GM12892 (cell line): ENCODE measurements around the gene KRTAP3-1.

Source experiments
- DNase-seq: peaks from one replicate; pipeline ENCODE4 v3.0.0; 2011; ENCODE audit not compliant: insufficient read length
- FAIRE-seq: peaks from 2 replicates; lab custom pipeline; 2011; peaks lifted over from hg19 to GRCh38; lab: Jason Lieb, UNC
- POLR2A ChIP-seq: IDR thresholded peaks from 2 replicates; pipeline ENCODE4 v1.6.1; 2011; ENCODE audit warnings: low read depth, low read length, control low read depth
- POLR2AphosphoS5 ChIP-seq: IDR thresholded peaks from 2 replicates; pipeline ENCODE4 v1.6.1; 2011; ENCODE audit warnings: low read depth, low read length, control low read depth
- TAF1 ChIP-seq: IDR thresholded peaks from 2 replicates; pipeline ENCODE4 v1.6.1; 2011; ENCODE audit warnings: low read depth, mild to moderate bottlenecking, control low read depth, low read length, borderline replicate concordance

KRTAP3-1 gene

DNA sequence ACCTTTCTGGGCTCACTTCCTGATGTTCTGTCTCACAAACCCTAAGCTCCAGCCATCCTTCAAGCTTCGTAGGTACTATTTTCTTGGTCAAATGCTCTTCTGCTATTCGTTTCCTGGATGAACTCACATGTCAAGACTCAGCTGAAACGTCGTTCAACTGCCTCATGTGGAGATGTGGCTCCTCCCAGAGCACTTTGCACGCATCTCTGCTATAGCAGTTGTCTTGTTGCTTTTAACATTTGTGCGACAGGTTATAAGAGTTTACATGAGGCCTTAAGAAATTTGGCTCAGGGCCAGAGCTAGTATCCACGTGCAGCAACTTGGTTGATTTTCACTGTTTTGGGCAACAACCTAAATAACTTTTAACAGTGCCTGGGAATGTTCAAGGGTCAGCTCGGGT lies 22.0 kb downstream of the KRTAP3-1 start:
- FAIRE-seq (no peak), DNase-seq (no peak)
- no peak for TF ChIP-seq POLR2A
- no peak for TF ChIP-seq TAF1
- no peak for TF ChIP-seq POLR2AphosphoS5

DNA sequence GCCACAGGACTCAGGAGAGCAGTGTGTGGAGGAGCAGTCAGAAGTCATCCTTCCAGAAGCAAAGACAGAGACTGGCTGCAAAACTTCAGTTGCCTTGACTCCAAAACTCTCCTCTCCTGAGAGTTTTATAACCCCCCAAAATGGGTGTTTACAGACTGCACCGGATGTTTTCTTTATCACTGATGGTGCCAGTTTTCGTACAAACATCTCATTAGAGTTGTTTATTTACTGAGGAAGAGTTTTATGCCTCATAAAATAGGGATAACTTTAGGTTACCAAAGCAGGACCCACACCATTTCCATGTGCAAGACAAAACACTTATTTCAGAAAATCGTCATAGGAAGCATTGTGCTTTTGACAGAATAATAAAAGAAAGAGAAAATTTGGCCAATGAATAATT lies 24.7 kb downstream of the KRTAP3-1 start, which contains the start of gene KRT40:
KRT40 (minus strand) TSS at position 101 of the 400 bp plus-strand sequence; CDS start at position 48, 53 bp downstream.
- no peak for FAIRE-seq

DNA sequence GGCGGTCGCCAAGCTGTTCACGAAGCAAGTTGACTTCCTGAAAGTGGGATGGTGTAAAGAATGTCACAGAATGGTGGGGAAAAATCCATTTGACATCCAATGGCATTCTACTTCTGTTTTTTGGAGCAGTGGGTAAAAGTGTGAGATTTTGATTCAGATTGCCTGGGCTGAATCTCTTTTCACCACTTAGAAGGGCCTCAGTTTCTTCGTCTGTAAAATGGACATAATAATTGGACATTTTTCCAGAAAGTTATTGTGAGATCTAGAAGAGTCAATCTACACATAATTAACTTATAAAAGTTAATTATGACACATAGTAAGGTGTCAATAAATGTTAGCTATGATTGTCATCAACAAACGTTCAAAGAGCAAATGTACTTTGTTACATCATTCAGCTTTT lies 27.8 kb downstream of the KRTAP3-1 start:
- TF ChIP-seq TAF1 (no peak), POLR2A (no peak), POLR2AphosphoS5 (no peak)
- DNase-seq = no peak
- no peak for FAIRE-seq

More for the DNA sequence above, 24.7 kb downstream of the KRTAP3-1 start, which contains the start of gene KRT40:
- DNase-seq = no peak
- no peak for TF ChIP-seq POLR2A
- TF ChIP-seq POLR2AphosphoS5 = no peak
- no peak for TF ChIP-seq TAF1

DNA sequence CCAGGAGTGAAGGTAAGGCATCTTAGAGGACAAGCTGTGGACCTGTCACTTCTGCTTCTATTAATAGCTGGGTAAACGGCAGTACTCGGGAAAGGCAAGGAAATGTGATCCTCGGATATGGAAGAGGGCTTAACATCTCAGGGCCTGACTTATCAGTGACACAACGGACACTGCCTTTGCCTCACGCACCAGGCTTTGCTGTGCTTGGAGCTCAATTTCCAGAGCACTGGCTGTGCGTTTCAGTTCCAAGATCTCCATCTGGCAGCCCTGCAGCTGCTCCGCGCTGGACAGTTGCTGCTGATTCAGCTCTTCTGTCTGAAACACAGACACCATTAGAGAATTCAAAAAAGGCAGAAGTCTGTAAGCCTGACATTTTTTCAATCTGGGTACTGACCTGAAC lies 28.3 kb downstream of the KRTAP3-1 start:
- TF ChIP-seq TAF1 (no peak), POLR2A (no peak), POLR2AphosphoS5 (no peak)
- DNase-seq (no peak), FAIRE-seq (no peak)

DNA sequence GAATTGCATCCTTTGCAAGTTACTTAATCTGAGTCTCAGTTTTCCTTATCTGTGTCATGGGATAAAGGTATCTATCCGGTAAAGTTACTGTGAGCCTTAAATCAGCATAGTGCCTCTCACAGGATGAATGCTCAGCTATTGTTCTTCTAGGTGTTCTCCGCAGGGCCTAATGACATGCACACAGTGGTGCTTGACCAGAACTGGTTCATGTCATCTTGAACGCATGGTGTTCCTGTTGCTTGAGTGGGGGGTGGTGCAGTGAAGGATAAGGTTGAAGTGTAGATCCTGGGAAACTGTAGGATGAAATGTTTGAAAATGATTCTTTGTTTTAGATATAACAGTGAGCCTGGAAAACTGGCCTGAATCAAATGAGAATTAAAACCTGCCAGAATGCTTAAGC lies 28.8 kb downstream of the KRTAP3-1 start:
- DNase-seq (no peak), FAIRE-seq (no peak)
- TF ChIP-seq POLR2AphosphoS5 (no peak), POLR2A (no peak), TAF1 (no peak)

DNA sequence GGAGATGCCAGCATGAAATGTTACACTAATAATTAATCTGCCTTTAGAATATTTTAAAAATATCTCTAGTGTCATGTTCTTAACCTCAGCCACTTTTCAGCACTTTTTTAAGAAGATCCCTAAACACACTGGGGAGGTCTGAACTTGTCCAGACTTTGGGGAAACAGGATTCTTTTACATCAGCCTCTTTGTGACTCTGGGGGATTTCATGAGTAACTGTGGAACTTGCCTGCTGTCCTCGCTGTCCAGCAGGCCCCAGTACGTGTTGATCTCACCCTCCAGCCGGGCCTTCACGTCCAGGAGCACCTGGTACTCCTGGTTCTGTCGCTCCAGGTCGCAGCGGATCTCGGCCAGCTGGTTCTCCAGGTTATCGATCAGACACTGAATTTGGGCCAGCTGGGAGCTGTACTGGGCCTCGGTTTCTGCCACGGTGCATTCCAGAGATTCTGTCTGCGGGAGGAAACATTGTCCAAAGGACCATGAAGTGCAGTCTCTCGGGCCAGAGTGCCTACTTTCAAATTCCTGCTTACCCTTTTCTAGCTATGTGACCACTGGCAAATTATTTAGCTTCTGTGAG lies 30.3 kb downstream of the KRTAP3-1 start:
- no peak for TF ChIP-seq POLR2AphosphoS5
- no peak for TF ChIP-seq TAF1
- no peak for FAIRE-seq
- DNase-seq = no peak

DNA sequence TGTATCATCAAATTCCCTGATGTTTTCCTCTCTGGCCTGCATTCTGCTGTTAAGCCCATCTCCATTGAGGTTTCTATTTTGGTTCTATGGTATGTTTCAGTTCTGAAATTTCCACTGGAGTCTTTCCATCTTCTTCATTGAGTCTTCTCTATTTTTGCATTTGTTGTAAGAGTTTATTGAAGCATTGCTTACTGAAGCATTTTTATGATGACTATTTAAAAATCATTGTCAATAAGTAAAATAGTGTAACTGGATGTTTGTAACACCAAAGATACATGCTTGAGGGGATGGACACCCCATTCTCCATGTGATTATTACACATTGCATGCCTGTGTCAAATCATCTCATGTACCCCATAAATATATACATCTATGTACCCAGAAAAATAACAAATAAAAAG lies 33.4 kb downstream of the KRTAP3-1 start:
- no peak for FAIRE-seq
- TF ChIP-seq POLR2A (no peak), TAF1 (no peak), POLR2AphosphoS5 (no peak)

DNA sequence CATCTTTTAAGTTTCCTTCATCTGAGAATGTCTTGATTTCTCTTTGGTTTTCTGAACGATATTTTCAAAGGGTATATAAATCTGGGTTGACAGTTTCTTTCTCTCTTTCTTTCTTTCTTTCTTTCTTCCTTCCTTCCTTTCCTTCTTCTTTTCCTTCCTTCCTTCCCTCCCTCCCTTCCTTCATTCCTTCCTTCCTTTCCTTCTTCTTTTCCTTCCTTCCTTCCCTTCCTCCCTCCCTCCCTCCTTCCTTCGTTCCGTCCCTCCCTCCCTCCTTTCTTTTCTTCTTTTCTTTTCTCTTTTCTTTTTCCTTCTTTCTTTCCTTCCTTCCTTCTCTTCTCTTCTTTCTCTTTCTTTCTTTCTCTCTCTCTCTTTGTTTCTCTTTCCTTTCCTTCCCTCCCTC lies 34.6 kb downstream of the KRTAP3-1 start:
- no peak for DNase-seq
- FAIRE-seq = no peak
- TF ChIP-seq POLR2A (no peak), TAF1 (no peak)

More for the DNA sequence above, 33.4 kb downstream of the KRTAP3-1 start:
- no peak for DNase-seq

DNA sequence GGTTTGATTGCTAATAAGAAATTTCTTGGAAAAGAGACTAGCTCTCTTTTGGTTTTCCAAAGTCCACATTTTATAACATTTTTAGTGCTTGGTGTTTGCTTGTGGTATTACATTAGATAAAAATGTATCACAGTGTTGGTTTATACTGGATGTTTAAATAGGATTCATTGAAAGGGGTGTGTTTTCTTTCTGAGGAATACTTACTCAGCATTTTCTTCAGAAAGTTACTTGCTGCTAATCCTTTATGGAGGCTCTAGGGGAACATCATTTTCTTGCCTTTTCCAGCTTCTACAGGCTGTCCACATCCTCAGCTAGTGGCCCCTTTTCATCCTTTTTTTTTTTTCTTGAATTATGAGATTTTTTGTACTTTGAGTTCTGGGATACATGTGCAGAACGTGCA lies 41.3 kb downstream of the KRTAP3-1 start:
- no peak for FAIRE-seq
- TF ChIP-seq POLR2AphosphoS5 = no peak
- no peak for TF ChIP-seq TAF1
- no peak for TF ChIP-seq POLR2A
- no peak for DNase-seq

DNA sequence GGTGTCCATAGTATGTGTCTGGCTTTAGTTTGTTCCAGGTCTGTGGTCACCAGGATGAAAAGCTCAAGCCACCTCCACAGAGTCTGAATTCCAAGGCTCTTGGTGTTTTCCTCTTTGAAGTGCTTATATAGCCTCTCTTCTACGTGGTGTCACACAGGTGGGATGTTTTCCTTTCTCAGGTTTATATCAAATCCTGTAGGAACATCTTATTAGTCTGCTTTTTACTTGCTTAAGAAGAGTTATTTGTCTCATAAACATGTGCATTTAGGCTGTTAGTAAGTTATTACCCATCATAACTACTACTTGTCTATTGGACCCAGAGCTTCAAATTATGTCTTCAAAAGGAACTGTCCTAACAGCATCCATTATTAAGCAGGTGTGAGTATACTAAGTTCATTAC lies 42.1 kb downstream of the KRTAP3-1 start, which contains the start of gene KRT39:
KRT39 (minus strand) TSS at position 101 of the 400 bp plus-strand sequence; CDS start at position 9, 92 bp downstream.
- no peak for FAIRE-seq
- DNase-seq = no peak
- TF ChIP-seq POLR2A (no peak), POLR2AphosphoS5 (no peak), TAF1 (no peak)

DNA sequence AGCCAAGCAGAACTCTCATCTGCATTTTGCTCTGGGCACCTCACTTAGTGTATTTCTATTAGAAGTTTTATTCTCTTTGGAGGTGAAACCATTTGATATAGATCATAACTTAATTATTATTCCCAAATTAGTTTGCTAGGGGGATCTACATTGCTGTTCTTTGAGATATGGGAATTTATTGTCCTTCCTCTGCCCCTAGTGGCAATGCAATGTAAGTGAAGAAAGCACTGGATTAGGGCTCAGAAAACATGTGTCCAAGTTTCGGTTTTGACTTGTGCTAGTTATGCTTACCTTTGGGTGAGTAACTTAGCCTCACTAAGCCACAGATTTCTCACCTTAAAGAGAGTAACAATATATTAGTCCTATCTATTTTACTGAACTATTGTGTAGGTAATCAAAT lies 45.1 kb downstream of the KRTAP3-1 start:
- no peak for TF ChIP-seq TAF1
- TF ChIP-seq POLR2AphosphoS5 = no peak
- no peak for TF ChIP-seq POLR2A
- FAIRE-seq (no peak), DNase-seq (no peak)

DNA sequence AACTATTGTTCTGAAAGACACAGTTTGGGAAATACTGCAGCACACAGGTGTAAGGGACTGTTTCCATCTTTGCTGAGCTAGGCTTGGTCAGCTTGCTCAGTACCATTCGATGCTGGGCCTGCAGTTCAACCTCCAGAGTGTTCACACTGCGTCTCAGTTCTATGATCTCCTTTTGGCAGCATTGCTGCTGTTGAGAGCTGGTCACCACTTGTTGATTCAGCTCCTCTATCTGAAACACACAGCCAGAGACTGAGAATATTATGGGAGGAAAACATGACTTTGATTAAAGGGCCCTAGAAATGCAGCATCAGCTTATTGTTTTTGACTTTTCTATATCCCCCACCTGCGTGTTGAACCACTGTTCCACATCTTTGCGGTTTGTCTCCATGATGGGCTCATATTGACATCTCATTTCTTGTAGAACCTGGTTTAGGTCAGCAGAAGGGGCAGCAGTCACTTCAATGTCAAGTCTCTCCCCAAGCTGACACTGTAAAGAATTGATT lies 46.8 kb downstream of the KRTAP3-1 start:
- FAIRE-seq (no peak), DNase-seq (no peak)
- TF ChIP-seq POLR2AphosphoS5 (no peak), POLR2A (no peak), TAF1 (no peak)
